ENCODE results near the gene IER3.

DNA sequence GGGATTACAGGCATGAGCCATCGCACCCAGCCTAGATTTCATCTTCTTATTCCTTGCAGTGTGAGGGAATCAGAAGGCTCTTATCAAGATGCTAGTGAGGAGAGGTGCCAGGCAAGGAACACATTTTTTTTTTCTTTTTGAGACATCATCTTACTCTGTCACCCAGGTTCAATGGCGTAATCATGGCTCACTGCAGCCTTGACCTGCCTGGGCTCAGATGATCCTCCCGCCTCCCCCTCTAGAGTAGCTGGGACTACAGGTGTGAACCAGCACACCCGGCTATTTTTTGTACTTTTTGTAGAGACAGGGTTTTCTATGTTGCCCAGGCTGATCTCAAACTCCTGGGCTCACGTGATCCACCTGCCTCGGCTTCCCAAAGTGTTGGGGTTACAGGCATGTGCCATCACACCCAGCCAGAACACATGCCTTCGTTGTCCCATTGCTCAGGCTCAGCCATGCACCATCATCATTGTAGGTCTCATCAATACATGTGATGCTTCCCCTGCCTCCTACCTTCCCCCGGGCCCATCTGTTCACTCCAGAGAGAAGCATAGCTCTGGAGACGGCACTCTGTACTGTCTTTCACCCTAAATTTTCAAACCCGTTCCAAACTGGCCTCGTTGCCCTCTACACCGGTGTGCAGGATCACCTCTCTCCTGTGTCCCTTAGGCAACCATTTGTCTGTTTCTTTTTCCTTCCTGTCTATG, 12.0 kb downstream of the IER3 start:
- TF ChIP-seq ZNF274 (IDR thresholded peaks at IDR 0.05; ENCODE audit: low read length): no peak
- TF ChIP-seq ZNF274 (tag by site-specific recombination; IDR thresholded peaks at IDR 0.05; ENCODE audit: borderline replicate concordance): no peak
- TF ChIP-seq, protein P1, sequence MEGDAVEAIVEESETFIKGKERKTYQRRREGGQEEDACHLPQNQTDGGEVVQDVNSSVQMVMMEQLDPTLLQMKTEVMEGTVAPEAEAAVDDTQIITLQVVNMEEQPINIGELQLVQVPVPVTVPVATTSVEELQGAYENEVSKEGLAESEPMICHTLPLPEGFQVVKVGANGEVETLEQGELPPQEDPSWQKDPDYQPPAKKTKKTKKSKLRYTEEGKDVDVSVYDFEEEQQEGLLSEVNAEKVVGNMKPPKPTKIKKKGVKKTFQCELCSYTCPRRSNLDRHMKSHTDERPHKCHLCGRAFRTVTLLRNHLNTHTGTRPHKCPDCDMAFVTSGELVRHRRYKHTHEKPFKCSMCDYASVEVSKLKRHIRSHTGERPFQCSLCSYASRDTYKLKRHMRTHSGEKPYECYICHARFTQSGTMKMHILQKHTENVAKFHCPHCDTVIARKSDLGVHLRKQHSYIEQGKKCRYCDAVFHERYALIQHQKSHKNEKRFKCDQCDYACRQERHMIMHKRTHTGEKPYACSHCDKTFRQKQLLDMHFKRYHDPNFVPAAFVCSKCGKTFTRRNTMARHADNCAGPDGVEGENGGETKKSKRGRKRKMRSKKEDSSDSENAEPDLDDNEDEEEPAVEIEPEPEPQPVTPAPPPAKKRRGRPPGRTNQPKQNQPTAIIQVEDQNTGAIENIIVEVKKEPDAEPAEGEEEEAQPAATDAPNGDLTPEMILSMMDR (tag by site-specific recombination; IDR thresholded peaks at IDR 0.05): no peak
- TF ChIP-seq, protein P2, sequence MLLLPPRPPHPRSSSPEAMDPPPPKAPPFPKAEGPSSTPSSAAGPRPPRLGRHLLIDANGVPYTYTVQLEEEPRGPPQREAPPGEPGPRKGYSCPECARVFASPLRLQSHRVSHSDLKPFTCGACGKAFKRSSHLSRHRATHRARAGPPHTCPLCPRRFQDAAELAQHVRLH (tag by site-specific recombination; IDR thresholded peaks at IDR 0.05): no peak
- no peak for TF ChIP-seq ZNF555 (tag by site-specific recombination; conservative IDR thresholded peaks at IDR 0.05)
- TF ChIP-seq ZNF302 (tag by site-specific recombination; IDR thresholded peaks at IDR 0.05; ENCODE audit: low read depth): no peak
- no peak for TF ChIP-seq ZNF423 (tag by site-specific recombination; IDR thresholded peaks at IDR 0.05)
